HepG2 (cell line): ENCODE measurements around the gene SWSAP1. TPM values are rescaled to one million over a fixed set of nuclear protein-coding genes. Genes with fewer than 3 reads are reported as not detected.

Experiments
- ATAC-seq: fragments of 200-7000 bp; cut with Tn5 transposase; 3 replicates; pipeline ENCODE4 v1.9.1; 2020; ENCODE audit warnings: mild to moderate bottlenecking, moderate library complexity
- BruUV-seq: library from RNA; stranded (reverse); fragments of 400-500 nt; replicated peaks from 2 replicates; lab custom pipeline; 2021; lab: Mats Ljungman, UMichigan
- CTCF ChIA-PET: fragments of 300-600 bp; formaldehyde crosslinking; extraction: SDS; loops from one replicate; lab custom pipeline; 2021; ENCODE audit warnings: low total read pairs, inconsistent platforms, low intra/inter-chr PET ratio; lab: Yijun Ruan, JAX
- POLR2A ChIA-PET: fragments of 350-600 bp; sonication (Branson Sonifier 250); formaldehyde crosslinking; loops from one replicate; lab custom pipeline; 2020; ENCODE audit warnings: antibody characterized with exemption, inconsistent platforms; lab: Yijun Ruan, JAX
- DNase-seq: peaks from one replicate; pipeline ENCODE4 v3.0.0-alpha.2; 2015; ENCODE audit warnings: low spot score
- FAIRE-seq: peaks from 3 replicates; lab custom pipeline; 2011; peaks lifted over from hg19 to GRCh38; lab: Jason Lieb, UNC
- H2AFZ ChIP-seq: one replicate; pipeline ENCODE4 v1.6.1; 2011; ENCODE audit warnings: low read length, inconsistent platforms
- H3K27ac ChIP-seq: fragments of 300-600 bp; 3 replicates; pipeline ENCODE4 v1.8.0; 2011; ENCODE audit warnings: mixed run types, mild to moderate bottlenecking, mixed read lengths, low read length, inconsistent platforms; ENCODE audit not compliant: insufficient read depth; ENCODE audit errors: extremely low read length
- H3K27me3 ChIP-seq, 2 experiments: fragments of 200-600 bp in 1 of 2; 2 replicates in 1 of 2; 3 replicates in 1 of 2; pipeline versions ENCODE4 v1.6.0 to v1.8.0; 2011; ENCODE audit warnings: low read length in 2 of 2, mild to moderate bottlenecking in 2 of 2, moderate library complexity in 2 of 2, inconsistent platforms in 1 of 2; ENCODE audit not compliant: insufficient read depth in 2 of 2, control insufficient read depth in 1 of 2
- H3K36me3 ChIP-seq, 2 experiments: fragments of 200-600 bp in 1 of 2; replicated peaks in 1 of 2; 2 replicates in 1 of 2; 3 replicates in 1 of 2; pipeline versions ENCODE4 v1.5.1 to v1.8.0; 2011; ENCODE audit warnings: low read length in 2 of 2, inconsistent platforms in 1 of 2; ENCODE audit not compliant: insufficient read depth in 2 of 2, control insufficient read depth in 1 of 2
- H3K4me1 ChIP-seq: 2 replicates; pipeline ENCODE4 v1.5.1; 2012; ENCODE audit warnings: low read length, inconsistent platforms; ENCODE audit not compliant: insufficient read depth
- H3K4me2 ChIP-seq: 2 replicates; pipeline ENCODE4 v1.6.0; 2011; ENCODE audit warnings: low read depth, low read length, inconsistent platforms
- H3K4me3 ChIP-seq, 3 experiments: fragments of 200-600 bp in 1 of 3; sonication (generic), shearing (Covaris generic) in 1 of 3; replicated peaks in 1 of 3; 2 replicates each; pipeline ENCODE4 v1.5.1; 2011 to 2016; ENCODE audit warnings: low read length in 3 of 3, inconsistent platforms in 2 of 3, low read depth in 2 of 3, mild to moderate bottlenecking in 2 of 3, control low read depth in 1 of 3, mixed read lengths in 1 of 3; ENCODE audit not compliant: insufficient read depth in 1 of 3
- H3K79me2 ChIP-seq: one replicate; pipeline ENCODE4 v1.6.1; 2011; ENCODE audit warnings: low read length, inconsistent platforms; ENCODE audit not compliant: insufficient read depth
- H3K9ac ChIP-seq: 2 replicates; pipeline ENCODE4 v1.6.0; 2011; ENCODE audit warnings: mild to moderate bottlenecking, low read depth, low read length, inconsistent platforms; ENCODE audit not compliant: insufficient read depth
- H3K9me3 ChIP-seq: 2 replicates; pipeline ENCODE4 v1.5.1; 2012; ENCODE audit warnings: mild to moderate bottlenecking, low read length
- H4K20me1 ChIP-seq: 2 replicates; pipeline ENCODE4 v1.6.0; 2011; ENCODE audit warnings: inconsistent platforms, mild to moderate bottlenecking, low read length, moderate library complexity; ENCODE audit not compliant: insufficient read depth
- BHLHE40 ChIP-seq: IDR thresholded peaks from 2 replicates; pipeline ENCODE4 v1.6.1; 2011; ENCODE audit warnings: low read length, improper control_type of control experiment
- EZH2 ChIP-seq: conservative IDR thresholded peaks from 2 replicates; pipeline ENCODE4 v1.6.1; 2012; ENCODE audit warnings: mild to moderate bottlenecking, low read depth, low read length, moderate library complexity
- GATAD2A ChIP-seq: IDR thresholded peaks from 2 replicates; pipeline ENCODE4 v1.6.1; 2016
- GZF1 ChIP-seq: sonication (generic); formaldehyde crosslinking; IDR thresholded peaks from 2 replicates; pipeline ENCODE4 v1.5.1; 2020; ENCODE audit warnings: mild to moderate bottlenecking, missing genetic modification reagents
- HHEX ChIP-seq: IDR thresholded peaks from 2 replicates; pipeline ENCODE4 v1.6.1; 2016; ENCODE audit warnings: control low read depth
- HIVEP1 ChIP-seq: sonication (generic); formaldehyde crosslinking; IDR thresholded peaks from 2 replicates; pipeline ENCODE4 v1.4.0; 2020; ENCODE audit warnings: mild to moderate bottlenecking, missing genetic modification reagents
- HOMEZ ChIP-seq: IDR thresholded peaks from 2 replicates; pipeline ENCODE4 v1.6.1; 2016; ENCODE audit warnings: low read depth
- MLLT10 ChIP-seq: sonication (generic); formaldehyde crosslinking; IDR thresholded peaks from 2 replicates; pipeline ENCODE4 v1.4.0; 2020; ENCODE audit warnings: missing genetic modification reagents
- MYNN ChIP-seq: sonication (generic); formaldehyde crosslinking; IDR thresholded peaks from 2 replicates; pipeline ENCODE4 v1.4.0; 2020; ENCODE audit warnings: mild to moderate bottlenecking, low read depth, missing genetic modification reagents
- MZF1 ChIP-seq: sonication (generic); formaldehyde crosslinking; IDR thresholded peaks from 2 replicates; pipeline ENCODE4 v1.8.1; 2023; ENCODE audit warnings: mild to moderate bottlenecking, missing genetic modification reagents, borderline replicate concordance
- NR3C1 ChIP-seq: sonication (generic); formaldehyde crosslinking; IDR thresholded peaks from 2 replicates; pipeline ENCODE4 v1.4.0; 2020; ENCODE audit warnings: missing genetic modification reagents
- RARA ChIP-seq: IDR thresholded peaks from 2 replicates; pipeline ENCODE4 v1.6.1; 2016; ENCODE audit warnings: missing genetic modification reagents, missing compliant biosample characterization
- SALL2 ChIP-seq: sonication (generic); formaldehyde crosslinking; IDR thresholded peaks from 2 replicates; pipeline ENCODE4 v1.8.1; 2023; ENCODE audit warnings: mild to moderate bottlenecking, missing genetic modification reagents, inconsistent platforms
- SOX5 ChIP-seq: IDR thresholded peaks from 2 replicates; pipeline ENCODE4 v1.6.1; 2016; ENCODE audit warnings: borderline replicate concordance
- SRSF9 ChIP-seq: fragments of 200-400 bp; formaldehyde crosslinking; IDR thresholded peaks from 2 replicates; pipeline ENCODE4 v1.6.1; 2018; ENCODE audit warnings: borderline replicate concordance, mild to moderate bottlenecking, low read depth, low read length; ENCODE audit not compliant: insufficient read depth, poor library complexity, severe bottlenecking
- SRY ChIP-seq: sonication (generic); formaldehyde crosslinking; IDR thresholded peaks from 2 replicates; pipeline ENCODE4 v1.8.0; 2022; ENCODE audit warnings: mild to moderate bottlenecking, missing genetic modification reagents
- TEAD3 ChIP-seq: optimal IDR thresholded peaks from 2 replicates; pipeline ENCODE3; 2016; ENCODE audit warnings: borderline replicate concordance
- ZBTB10 ChIP-seq: sonication (generic); formaldehyde crosslinking; IDR thresholded peaks from 2 replicates; pipeline ENCODE4 v1.4.0; 2020; ENCODE audit warnings: missing genetic modification reagents, borderline replicate concordance
- ZFX ChIP-seq: sonication (generic); formaldehyde crosslinking; IDR thresholded peaks from 2 replicates; pipeline ENCODE4 v1.4.0; 2020; ENCODE audit warnings: mild to moderate bottlenecking, low read depth, missing genetic modification reagents, moderate library complexity
- ZFY ChIP-seq: sonication (generic); formaldehyde crosslinking; IDR thresholded peaks from 2 replicates; pipeline ENCODE4 v1.4.0; 2020; ENCODE audit warnings: missing genetic modification reagents
- ZNF562 ChIP-seq: sonication (generic); formaldehyde crosslinking; IDR thresholded peaks from 2 replicates; pipeline ENCODE4 v1.8.0; 2022; ENCODE audit warnings: missing genetic modification reagents, borderline replicate concordance
- ZSCAN31 ChIP-seq: sonication (generic); formaldehyde crosslinking; IDR thresholded peaks from 2 replicates; pipeline ENCODE4 v1.5.0; 2020; ENCODE audit warnings: low read depth, mild to moderate bottlenecking, missing genetic modification reagents
- WGBS: methylation state at CpG from one replicate; pipeline ENCODE4 v1.1.6; 2017; ENCODE audit warnings: low lambda C conversion rate; 5-methylcytosine and 5-hydroxymethylcytosine counted together
- in situ Hi-C: cut with HindIII; loops from 2 replicates; pipeline ENCODE4 v1.10.0; 2017; ENCODE audit warnings: low pct_unique_long_range_greater_than_20kb; ENCODE audit not compliant: extremely low pct_ligation_motif_present
- intact Hi-C: fragments of 100-400 bp; cut with micrococcal nuclease; formaldehyde crosslinking; loops from one replicate; pipeline ENCODE4 v1.10.0; 2022; ENCODE audit not compliant: unreplicated experiment
- polyA plus RNA-seq, 8 experiments: library from polyadenylated mRNA; depleted of rRNA in 3 of 8; stranded (reverse) in 7 of 8; unstranded in 1 of 8; fragments of >200 nt; fragmentation: Illumina TruSeq in 4 of 8; extraction: Trizol in 4 of 8; gene quantifications; 2 replicates each; pipeline versions ENCODE4 v1.2.1 to v1.2.3, GENCODE V29; 2011 to 2016; ENCODE audit warnings: low read depth in 4 of 8, missing spikeins in 1 of 8, mixed read lengths in 1 of 8; ENCODE audit not compliant: insufficient read depth in 1 of 8
- total RNA-seq, 5 experiments: library from RNA; depleted of rRNA; stranded (reverse); fragments of >200 nt; fragmentation: Illumina TruSeq; extraction: Trizol; gene quantifications; 2 replicates each; pipeline ENCODE4 v1.2.3, GENCODE V29; 2016; ENCODE audit warnings: low read depth in 1 of 5

Gene SWSAP1
- total and polyA plus RNA-seq, 2 of the 13 experiments (the other 11 are each of a cell fraction or from before 2014, with no cell fraction given): 2.7 to 3.3 TPM

GRCh38 chr19:11345122-11345803, 29.2 kb upstream of the SWSAP1 start:
- Histone ChIP-seq H3K4me2 (peak overlapping the region; percentile 86), H3K9me3 (no peaks in the 10 kb centered on the region), H3K36me3 (no peaks in the 10 kb centered on the region), H3K79me2 (no peaks in the 10 kb centered on the region), H3K27me3 (no peaks in the 10 kb centered on the region), H2AFZ (peak overlapping the region; percentile 15), H3K27ac (peak overlapping the region; percentile 32), H3K4me1 (peaks cover 37% of the 10 kb centered on the region), H3K9ac (peak overlapping the region; percentile 71), H3K4me3 (peak overlapping the region; percentile 65 to 88 (median 83)), H4K20me1 (no peaks in the 10 kb centered on the region)
- POLR2A ChIA-PET: interaction anchor here (0.6 to 4.8 kb wide), 9 partner anchors 23 to 203 kb away, joined by 3 to 68 read pairs (median 4); partner anchors contain the start of genes ODAD3, PRKCSH and SWSAP1
- CTCF ChIA-PET: no interaction called here
- BruUV-seq: no TSS peak
- intact Hi-C loops: no loop called here
- ATAC-seq: peak; percentile 26
- WGBS: 5% methylated on average over 6 of the region's 15 CpGs
- in situ Hi-C loops: no loop called here
- DNase-seq: no peak
- FAIRE-seq: no peak
- TF ChIP-seq SRSF9 (no peak), HIVEP1 (CRISPR knock-in tag) (0 out of 2 replicates have a peak, but pooled peaks have one; percentile 5), ZFX (peak; percentile 37; the same call in 1 of the 2 replicates), MLLT10 (no peak), SRY (CRISPR knock-in tag) (no peak), EZH2 (no peak), MYNN (no peak), GATAD2A (CRISPR knock-in tag) (no peak), RARA (CRISPR knock-in tag) (no peak), BHLHE40 (no peak), TEAD3 (no peak), HHEX (CRISPR knock-in tag) (no peak), GZF1 (CRISPR knock-in tag) (no peak), ZSCAN31 (CRISPR knock-in tag) (no peak), NR3C1 (no peak), ZFY (CRISPR knock-in tag) (peak; percentile 34; the same call in 1 of the 2 replicates), SALL2 (0 out of 2 replicates have a peak, but pooled peaks have one; percentile 13), MZF1 (CRISPR knock-in tag) (no peak), HOMEZ (CRISPR knock-in tag) (no peak), ZNF562 (no peak), SOX5 (CRISPR knock-in tag) (no peak), ZBTB10 (CRISPR knock-in tag) (no peak)
